Measurements from ENCODE around the gene EPHA1.
A peak's percentile ranks its signal among the peaks of the same experiment; 100 is the strongest.

Gene EPHA1

GRCh38 chr7:143408686-143409561 lies at the start of gene EPHA1:
TSS of gene EPHA1 (minus strand) at chr7:143408856. CDS start at chr7:143408805, 51 bp downstream.
- TF ChIP-seq, protein P1, sequence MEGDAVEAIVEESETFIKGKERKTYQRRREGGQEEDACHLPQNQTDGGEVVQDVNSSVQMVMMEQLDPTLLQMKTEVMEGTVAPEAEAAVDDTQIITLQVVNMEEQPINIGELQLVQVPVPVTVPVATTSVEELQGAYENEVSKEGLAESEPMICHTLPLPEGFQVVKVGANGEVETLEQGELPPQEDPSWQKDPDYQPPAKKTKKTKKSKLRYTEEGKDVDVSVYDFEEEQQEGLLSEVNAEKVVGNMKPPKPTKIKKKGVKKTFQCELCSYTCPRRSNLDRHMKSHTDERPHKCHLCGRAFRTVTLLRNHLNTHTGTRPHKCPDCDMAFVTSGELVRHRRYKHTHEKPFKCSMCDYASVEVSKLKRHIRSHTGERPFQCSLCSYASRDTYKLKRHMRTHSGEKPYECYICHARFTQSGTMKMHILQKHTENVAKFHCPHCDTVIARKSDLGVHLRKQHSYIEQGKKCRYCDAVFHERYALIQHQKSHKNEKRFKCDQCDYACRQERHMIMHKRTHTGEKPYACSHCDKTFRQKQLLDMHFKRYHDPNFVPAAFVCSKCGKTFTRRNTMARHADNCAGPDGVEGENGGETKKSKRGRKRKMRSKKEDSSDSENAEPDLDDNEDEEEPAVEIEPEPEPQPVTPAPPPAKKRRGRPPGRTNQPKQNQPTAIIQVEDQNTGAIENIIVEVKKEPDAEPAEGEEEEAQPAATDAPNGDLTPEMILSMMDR (IDR thresholded peaks at IDR 0.05; ENCODE audit: low read depth, low read length) = peak; percentile 23
- no peak within 1 kb of the TSS for H3K4me3 ChIP-seq (replicated peaks in 1 of 2; ENCODE audit: low read depth in 2 of 2, low read length in 2 of 2)
- DNase-seq (ENCODE audit: low read depth in 2 of 2) = peak in 1 of 2 donors; percentile 16

- peak in 1 of 2 donors; percentile 58 for DNase-seq (ENCODE audit: low read depth in 2 of 2)
- TF ChIP-seq, protein P1 (IDR thresholded peaks at IDR 0.05; ENCODE audit: low read depth, low read length) = no peak
- H3K4me3 ChIP-seq (replicated peaks in 1 of 2; ENCODE audit: low read depth in 2 of 2, low read length in 2 of 2) = no peak overlapping the region
Observed at GRCh38 chr7:143458263-143458662, 49.6 kb upstream of the EPHA1 start.

GRCh38 chr7:143456992-143457793 lies 48.5 kb upstream of the EPHA1 start:
- DNase-seq (ENCODE audit: low read depth in 2 of 2) = peak in 1 of 2 donors; percentile 57
- no peak overlapping the region for H3K4me3 ChIP-seq (replicated peaks in 1 of 2; ENCODE audit: low read depth in 2 of 2, low read length in 2 of 2)

GRCh38 chr7:143455942-143456341 lies 47.3 kb upstream of the EPHA1 start:
- DNase-seq (ENCODE audit: low read depth in 2 of 2) = peak in 1 of 2 donors; percentile 10
- TF ChIP-seq, protein P1 (IDR thresholded peaks at IDR 0.05; ENCODE audit: low read depth, low read length) = no peak
- H3K4me3 ChIP-seq (replicated peaks in 1 of 2; ENCODE audit: low read depth in 2 of 2, low read length in 2 of 2) = no peak overlapping the region

More at GRCh38 chr7:143456992-143457793, 48.5 kb upstream of the EPHA1 start:
- TF ChIP-seq, protein P1 (IDR thresholded peaks at IDR 0.05; ENCODE audit: low read depth, low read length) = no peak

GRCh38 chr7:143455491-143455890 lies 46.8 kb upstream of the EPHA1 start:
- TF ChIP-seq, protein P1 (IDR thresholded peaks at IDR 0.05; ENCODE audit: low read depth, low read length) = no peak
- no peak overlapping the region for H3K4me3 ChIP-seq (replicated peaks in 1 of 2; ENCODE audit: low read depth in 2 of 2, low read length in 2 of 2)
- no peak for DNase-seq (ENCODE audit: low read depth in 2 of 2)

GRCh38 chr7:143454091-143454680 lies 45.5 kb upstream of the EPHA1 start:
- DNase-seq (ENCODE audit: low read depth in 2 of 2) = no peak
- H3K4me3 ChIP-seq (replicated peaks in 1 of 2; ENCODE audit: low read depth in 2 of 2, low read length in 2 of 2) = no peak overlapping the region
- TF ChIP-seq, protein P1 (IDR thresholded peaks at IDR 0.05; ENCODE audit: low read depth, low read length) = no peak

Measured in cardiac fibroblast (primary cell).